IMR-90 (cell line): ENCODE measurements around the gene KRTAP10-1. TPM values are rescaled to one million over a fixed set of nuclear protein-coding genes. Genes with fewer than 3 reads are reported as not detected.

ENCODE experiments used
- ATAC-seq: fragments of 200-7000 bp; cut with Tn5 transposase; 2 replicates; pipeline ENCODE4 v1.9.1; 2020; ENCODE audit warnings: low read depth, mild to moderate bottlenecking, moderate library complexity
- BruUV-seq: library from RNA; stranded (reverse); fragments of 400-500 nt; replicated peaks from 2 replicates; lab custom pipeline; 2021; lab: Mats Ljungman, UMichigan
- CTCF ChIA-PET: fragments of 300-600 bp; formaldehyde crosslinking; extraction: SDS; loops from one replicate; lab custom pipeline; 2021; ENCODE audit warnings: antibody characterized with exemption; lab: Yijun Ruan, JAX
- POLR2A ChIA-PET: fragments of 300-600 bp; sonication (Branson Sonifier 250); formaldehyde crosslinking; loops from one replicate; lab custom pipeline; 2022; ENCODE audit warnings: antibody characterized with exemption; ENCODE audit not compliant: unreplicated experiment; lab: Charles Lee
- DNase-seq: peaks from one replicate; pipeline ENCODE4 v3.0.0; 2013
- H2AFZ ChIP-seq: replicated peaks from 2 replicates; pipeline ENCODE3; 2013; ENCODE audit warnings: low read length, mild to moderate bottlenecking; ENCODE audit not compliant: poor library complexity
- H2AK5ac ChIP-seq: 2 replicates; pipeline ENCODE4 v1.6.1; 2013; ENCODE audit warnings: low read depth, low read length, inconsistent platforms
- H2AK9ac ChIP-seq: replicated peaks from 2 replicates; pipeline ENCODE3; 2013; ENCODE audit warnings: mild to moderate bottlenecking, low read depth, low read length, moderate library complexity; ENCODE audit not compliant: poor library complexity
- H2BK120ac ChIP-seq: 2 replicates; pipeline ENCODE4 v1.6.1; 2013; ENCODE audit warnings: low read depth, low read length, inconsistent platforms
- H2BK15ac ChIP-seq: 3 replicates; pipeline ENCODE4 v1.6.1; 2013; ENCODE audit warnings: low read depth, low read length, inconsistent platforms
- H2BK20ac ChIP-seq: 2 replicates; pipeline ENCODE4 v1.6.1; 2013; ENCODE audit warnings: low read depth, mild to moderate bottlenecking, inconsistent platforms, low read length, moderate library complexity
- H2BK5ac ChIP-seq: 2 replicates; pipeline ENCODE4 v1.6.1; 2013; ENCODE audit warnings: mild to moderate bottlenecking, low read depth, low read length, inconsistent platforms; ENCODE audit not compliant: poor library complexity, severe bottlenecking
- H3K14ac ChIP-seq: replicated peaks from 2 replicates; pipeline ENCODE4 v1.6.1; 2013; ENCODE audit warnings: low read depth, low read length, inconsistent platforms
- H3K18ac ChIP-seq: 2 replicates; pipeline ENCODE4 v1.6.1; 2013; ENCODE audit warnings: low read depth, low read length, control low read depth
- H3K23ac ChIP-seq: 2 replicates; pipeline ENCODE4 v1.6.1; 2013; ENCODE audit warnings: low read depth, low read length, inconsistent platforms
- H3K27ac ChIP-seq: 2 replicates; pipeline ENCODE4 v1.5.1; 2013; ENCODE audit warnings: mild to moderate bottlenecking, control low read depth, low read length; ENCODE audit not compliant: insufficient read depth
- H3K27me3 ChIP-seq: 2 replicates; pipeline ENCODE4 v1.6.1; 2013; ENCODE audit warnings: low read length; ENCODE audit not compliant: control insufficient read depth, insufficient read depth
- H3K36me3 ChIP-seq: 2 replicates; pipeline ENCODE4 v1.6.1; 2013; ENCODE audit warnings: low read length, mixed read lengths; ENCODE audit not compliant: control insufficient read depth, insufficient read depth
- H3K4ac ChIP-seq: 2 replicates; pipeline ENCODE4 v1.6.1; 2013; ENCODE audit warnings: low read depth, low read length, inconsistent platforms
- H3K4me1 ChIP-seq: 2 replicates; pipeline ENCODE4 v1.6.1; 2013; ENCODE audit warnings: low read length, mixed read lengths; ENCODE audit not compliant: control insufficient read depth, insufficient read depth
- H3K4me2 ChIP-seq: 2 replicates; pipeline ENCODE4 v1.6.1; 2013; ENCODE audit warnings: low read depth, mild to moderate bottlenecking, control low read depth, low read length, moderate library complexity
- H3K4me3 ChIP-seq: 2 replicates; pipeline ENCODE4 v1.5.1; 2013; ENCODE audit warnings: low read depth, mild to moderate bottlenecking, control low read depth, low read length, moderate library complexity; ENCODE audit not compliant: insufficient read depth
- H3K56ac ChIP-seq: 2 replicates; pipeline ENCODE4 v1.6.1; 2013; ENCODE audit warnings: low read length, inconsistent platforms; ENCODE audit not compliant: insufficient read depth; ENCODE audit errors: extremely low read depth
- H3K79me1 ChIP-seq, 2 experiments: 2 replicates each; pipeline ENCODE4 v1.6.1; 2013; ENCODE audit warnings: low read length in 2 of 2, inconsistent platforms in 1 of 2, low read depth in 1 of 2
- H3K9ac ChIP-seq: 2 replicates; pipeline ENCODE4 v1.6.1; 2013; ENCODE audit warnings: low read depth, low read length, control low read depth
- H3K9me1 ChIP-seq: 2 replicates; pipeline ENCODE4 v1.6.1; 2013; ENCODE audit warnings: low read length, inconsistent platforms; ENCODE audit not compliant: insufficient read depth
- H3K9me3 ChIP-seq: 2 replicates; pipeline ENCODE4 v1.6.1; 2013; ENCODE audit warnings: low read length; ENCODE audit not compliant: control insufficient read depth, insufficient read depth
- H4K20me1 ChIP-seq: 2 replicates; pipeline ENCODE4 v1.6.1; 2013; ENCODE audit warnings: low read length, inconsistent platforms; ENCODE audit not compliant: insufficient read depth
- H4K5ac ChIP-seq: 2 replicates; pipeline ENCODE4 v1.6.1; 2013; ENCODE audit warnings: mild to moderate bottlenecking, low read depth, low read length, control low read depth
- H4K8ac ChIP-seq, 2 experiments: 2 replicates each; pipeline ENCODE4 v1.6.1; 2013; ENCODE audit warnings: low read depth in 2 of 2, low read length in 2 of 2, control low read depth in 1 of 2, inconsistent platforms in 1 of 2
- H4K91ac ChIP-seq: 2 replicates; pipeline ENCODE4 v1.6.1; 2013; ENCODE audit warnings: low read depth, low read length, inconsistent platforms; ENCODE audit not compliant: insufficient read depth
- CTCF ChIP-seq: conservative IDR thresholded peaks from 2 replicates; pipeline ENCODE4 v1.5.1; 2012; ENCODE audit warnings: mild to moderate bottlenecking, low read depth, low read length, improper control_type of control experiment
- SMC3 ChIP-seq: fragments of 150-350 bp; IDR thresholded peaks from 2 replicates; pipeline ENCODE4 v1.6.1; 2016; ENCODE audit warnings: low read depth, mild to moderate bottlenecking, antibody characterized with exemption, low read length, moderate library complexity
- WGBS, 2 experiments: methylation state at CpG; one replicate each; pipeline versions ENCODE4 v1.1.5 to v1.1.7; 2013; ENCODE audit warnings: missing lambda C conversion rate in 2 of 2; ENCODE audit not compliant: insufficient read length in 1 of 2; ENCODE audit errors: extremely low coverage in 2 of 2; 5-methylcytosine and 5-hydroxymethylcytosine counted together
- dilution Hi-C: fragments of 300-500 bp; cut with HindIII; formaldehyde crosslinking; loops from one replicate; pipeline ENCODE4 v1.14.3; 2018; ENCODE audit warnings: low sequenced_read_pairs; ENCODE audit not compliant: unreplicated experiment
- in situ Hi-C: fragments of 300-500 bp; cut with MboI; formaldehyde crosslinking; loops from 3 replicates; pipeline ENCODE4 v1.14.3; 2019; ENCODE audit warnings: low sequenced_read_pairs, inconsistent platforms, mixed read lengths
- intact Hi-C: fragments of 100-400 bp; cut with micrococcal nuclease; formaldehyde crosslinking; loops from 2 replicates; pipeline ENCODE4 v1.10.0; 2022
- polyA plus RNA-seq, 3 experiments: library from polyadenylated mRNA; depleted of rRNA; stranded (reverse); fragments of >200 nt; gene quantifications; 2 replicates each; pipeline ENCODE4 v1.2.3, GENCODE V29; 2012; ENCODE audit warnings: low replicate concordance in 1 of 3
- total RNA-seq: library from RNA; depleted of rRNA; stranded (reverse); fragments of >200 nt; gene quantifications from 2 replicates; pipeline ENCODE4 v1.2.3, GENCODE V29; 2012

The KRTAP10-1 gene
- total and polyA plus RNA-seq, 2 of the 4 experiments (the other 2 are of a cell fraction), result not detected

- Histone ChIP-seq H3K4me2 (no peak overlapping the region), H4K8ac (no peak overlapping the region), H3K27ac (no peak overlapping the region), H3K27me3 (no peaks in the 10 kb centered on the region), H3K4ac (no peak overlapping the region), H3K9me3 (peaks cover 20% of the 10 kb centered on the region), H2BK120ac (no peak overlapping the region), H2BK15ac (no peak overlapping the region), H2AK9ac (no peak overlapping the region), H4K5ac (no peak overlapping the region), H3K56ac (no peak overlapping the region), H3K23ac (no peak overlapping the region), H3K9ac (no peak overlapping the region), H2AK5ac (no peak overlapping the region), H4K20me1 (no peaks in the 10 kb centered on the region), H3K4me1 (no peaks in the 10 kb centered on the region), H2AFZ (no peak overlapping the region), H3K18ac (no peak overlapping the region), H2BK5ac (no peak overlapping the region), H2BK20ac (no peak overlapping the region), H3K9me1 (no peaks in the 10 kb centered on the region), H4K91ac (no peak overlapping the region), H3K36me3 (no peaks in the 10 kb centered on the region), H3K79me1 (no peaks in the 10 kb centered on the region), H3K14ac (no peak overlapping the region), H3K4me3 (no peak overlapping the region)
- no peak for TF ChIP-seq CTCF
- TF ChIP-seq SMC3, result no peak
- 42% methylated on average over 4 of the region's 18 CpGs; no CpG with 5 or more reads in 1 of the 2 experiments for WGBS, 2 experiments
- intact Hi-C loops (no loop called here), in situ Hi-C loops (no loop called here), dilution Hi-C loops (no loop called here)
- no TSS peak for BruUV-seq
- DNase-seq (no peak), ATAC-seq (no peak)
- ChIA-PET POLR2A (no interaction called here), CTCF (no interaction called here)
Observed at GRCh38 chr21:44527983-44528633, 11.9 kb downstream of the KRTAP10-1 start.
